ENCODE data around the gene ASB1.

DNA sequence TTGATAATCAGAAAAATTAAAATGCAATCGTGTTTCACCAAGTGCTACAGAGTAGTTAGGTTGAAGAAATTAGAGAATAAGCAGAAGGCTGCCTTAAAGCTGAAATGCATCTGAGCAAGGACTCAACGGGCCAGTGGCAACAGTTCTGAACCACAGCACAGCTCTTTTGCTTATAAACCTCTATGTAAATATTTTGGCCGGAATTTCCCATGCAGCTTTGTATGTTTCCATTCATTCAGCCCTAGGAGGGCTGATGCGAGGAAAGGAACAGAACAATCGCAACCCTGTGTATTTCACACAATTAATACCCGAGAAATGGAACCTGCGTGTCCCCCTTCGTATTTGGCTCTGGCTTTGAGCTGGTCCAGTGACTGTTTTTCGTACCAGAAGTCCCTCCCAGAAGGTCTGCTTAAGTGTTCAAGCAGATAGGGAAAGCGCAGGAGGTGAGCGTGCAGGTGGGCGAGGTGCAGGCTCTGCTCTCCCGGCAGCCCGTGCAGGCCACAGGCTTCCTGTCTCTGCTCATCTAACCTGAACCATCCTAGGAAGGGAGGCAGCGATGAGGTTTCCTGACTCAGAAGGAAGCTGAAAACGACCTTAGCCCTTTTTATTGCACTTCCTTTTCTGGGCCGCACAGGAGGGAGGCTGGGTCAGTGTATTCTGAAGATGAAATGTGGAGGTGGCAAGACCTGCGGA lies 67.3 kb downstream of the ASB1 start:
- TF ChIP-seq POLR2A (IDR thresholded peaks at IDR 0.05; ENCODE audit: low read depth, low read length): no peak
- TF ChIP-seq POLR2AphosphoS5 (IDR thresholded peaks at IDR 0.05; ENCODE audit: low read depth, low read length): no peak
- TF ChIP-seq TAF1 (IDR thresholded peaks at IDR 0.05; ENCODE audit: borderline replicate concordance, low read depth, low read length): no peak

Measured in GM12892 (cell line).